Endothelial cell of umbilical vein (primary cell): Measurements from ENCODE around the gene MYH14.

Source experiments
- EZH2 ChIP-seq: IDR thresholded peaks from 2 replicates; pipeline ENCODE4 v1.6.1; 2012; ENCODE audit warnings: borderline replicate concordance, low read depth, mild to moderate bottlenecking, moderate library complexity, low read length, inconsistent platforms; ENCODE audit not compliant: severe bottlenecking
- FOS ChIP-seq: IDR thresholded peaks from 2 replicates; pipeline ENCODE4 v1.6.1; 2011; ENCODE audit warnings: mild to moderate bottlenecking, low read length, moderate library complexity, borderline replicate concordance; ENCODE audit not compliant: insufficient read depth
- GATA2 ChIP-seq: IDR thresholded peaks from 2 replicates; pipeline ENCODE4 v1.7.0; 2011; ENCODE audit warnings: low read depth, mild to moderate bottlenecking, moderate library complexity, mixed read lengths, low read length; ENCODE audit not compliant: insufficient read length, insufficient read depth
- JUN ChIP-seq: IDR thresholded peaks from 2 replicates; pipeline ENCODE4 v1.6.1; 2011; ENCODE audit warnings: borderline replicate concordance, low read depth; ENCODE audit not compliant: insufficient read length, insufficient read depth
- MYC ChIP-seq: IDR thresholded peaks from one replicate; pipeline ENCODE4 v1.6.1; 2011; ENCODE audit warnings: mild to moderate bottlenecking, low read depth, low read length
- POLR2A ChIP-seq: IDR thresholded peaks from 2 replicates; pipeline ENCODE4 v1.6.1; 2012; ENCODE audit warnings: low read depth, mild to moderate bottlenecking, control low read depth, low read length
- POLR2AphosphoS5 ChIP-seq: IDR thresholded peaks from 2 replicates; pipeline ENCODE4 v1.6.1; 2012; ENCODE audit warnings: low read depth, mild to moderate bottlenecking, control low read depth, low read length, moderate library complexity; ENCODE audit not compliant: insufficient read depth
- TF ChIP-seq, protein P1 (sequence below), 2 donors: IDR thresholded peaks; 1 replicate in 1 of 2; 2 replicates in 1 of 2; pipeline ENCODE4 v1.5.1; 2011; ENCODE audit warnings: low read length in 2 of 2, mild to moderate bottlenecking in 2 of 2, moderate library complexity in 2 of 2, control low read depth in 1 of 2, inconsistent platforms in 1 of 2, low read depth in 1 of 2; ENCODE audit not compliant: insufficient read depth in 1 of 2; ENCODE audit errors: extremely low read depth in 1 of 2
- TF ChIP-seq, protein P2 (sequence below): IDR thresholded peaks from 2 replicates; pipeline ENCODE4 v1.6.1; 2011; ENCODE audit not compliant: insufficient read depth, insufficient read length

DNA sequence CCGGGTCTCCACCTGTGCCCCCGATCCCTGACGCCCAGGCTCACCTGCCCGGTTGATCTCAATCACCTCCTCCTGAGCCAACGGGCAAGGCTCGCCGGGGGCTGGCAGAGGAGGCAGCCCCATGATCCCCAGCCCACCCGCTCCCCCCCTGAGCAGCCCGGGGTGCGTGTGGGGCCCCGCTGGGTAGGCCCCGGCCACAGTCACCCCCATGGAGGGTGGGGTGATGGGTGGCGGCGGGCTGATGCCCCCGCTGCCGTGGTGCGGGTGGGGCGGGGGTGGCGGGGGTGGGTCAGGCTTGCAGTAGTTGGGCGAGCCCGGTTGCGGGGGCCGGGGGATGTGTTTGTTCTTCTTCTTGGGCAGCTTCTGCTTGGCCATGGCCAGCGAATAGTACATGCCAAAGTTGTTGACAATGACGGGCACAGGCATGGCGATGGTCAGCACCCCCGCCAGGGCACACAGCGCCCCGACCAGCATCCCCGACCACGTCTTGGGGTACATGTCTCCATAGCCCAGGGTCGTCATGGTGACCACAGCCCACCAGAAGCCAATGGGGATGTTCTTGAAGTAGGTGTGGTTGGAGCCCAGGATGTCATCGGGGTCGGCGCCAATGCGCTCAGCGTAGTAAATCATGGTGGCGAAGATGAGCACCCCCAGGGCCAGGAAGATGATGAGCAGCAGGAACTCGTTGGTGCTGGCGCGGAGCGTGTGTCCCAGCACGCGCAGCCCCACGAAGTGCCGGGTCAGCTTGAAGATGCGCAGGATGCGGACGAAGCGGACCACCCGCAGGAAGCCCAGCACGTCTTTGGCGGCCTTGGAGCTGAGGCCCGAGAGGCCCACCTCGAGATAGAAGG lies 119.7 kb downstream of the MYH14 start:
- TF ChIP-seq, protein P1, sequence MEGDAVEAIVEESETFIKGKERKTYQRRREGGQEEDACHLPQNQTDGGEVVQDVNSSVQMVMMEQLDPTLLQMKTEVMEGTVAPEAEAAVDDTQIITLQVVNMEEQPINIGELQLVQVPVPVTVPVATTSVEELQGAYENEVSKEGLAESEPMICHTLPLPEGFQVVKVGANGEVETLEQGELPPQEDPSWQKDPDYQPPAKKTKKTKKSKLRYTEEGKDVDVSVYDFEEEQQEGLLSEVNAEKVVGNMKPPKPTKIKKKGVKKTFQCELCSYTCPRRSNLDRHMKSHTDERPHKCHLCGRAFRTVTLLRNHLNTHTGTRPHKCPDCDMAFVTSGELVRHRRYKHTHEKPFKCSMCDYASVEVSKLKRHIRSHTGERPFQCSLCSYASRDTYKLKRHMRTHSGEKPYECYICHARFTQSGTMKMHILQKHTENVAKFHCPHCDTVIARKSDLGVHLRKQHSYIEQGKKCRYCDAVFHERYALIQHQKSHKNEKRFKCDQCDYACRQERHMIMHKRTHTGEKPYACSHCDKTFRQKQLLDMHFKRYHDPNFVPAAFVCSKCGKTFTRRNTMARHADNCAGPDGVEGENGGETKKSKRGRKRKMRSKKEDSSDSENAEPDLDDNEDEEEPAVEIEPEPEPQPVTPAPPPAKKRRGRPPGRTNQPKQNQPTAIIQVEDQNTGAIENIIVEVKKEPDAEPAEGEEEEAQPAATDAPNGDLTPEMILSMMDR (IDR thresholded peaks at IDR 0.05; ENCODE audit: extremely low read depth in 1 of 2, insufficient read depth in 1 of 2, low read depth in 1 of 2, low read length in 2 of 2) = no peak
- no peak for TF ChIP-seq POLR2AphosphoS5
- TF ChIP-seq FOS = no peak
- TF ChIP-seq POLR2A = no peak
- TF ChIP-seq GATA2 = no peak
- no peak for TF ChIP-seq JUN
- TF ChIP-seq EZH2 = no peak
- no peak for TF ChIP-seq MYC
- TF ChIP-seq, protein P2, sequence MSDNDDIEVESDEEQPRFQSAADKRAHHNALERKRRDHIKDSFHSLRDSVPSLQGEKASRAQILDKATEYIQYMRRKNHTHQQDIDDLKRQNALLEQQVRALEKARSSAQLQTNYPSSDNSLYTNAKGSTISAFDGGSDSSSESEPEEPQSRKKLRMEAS = no peak
